GM12878 (cell line): ENCODE measurements around the gene ANO9. TPM values are rescaled to one million over a fixed set of nuclear protein-coding genes. Genes with fewer than 3 reads are reported as not detected.
A peak's percentile ranks its signal among the peaks of the same experiment; 100 is the strongest.

Source experiments
- CBFB ChIP-seq: IDR thresholded peaks from 2 replicates; pipeline ENCODE4 v1.6.1; 2016; ENCODE audit warnings: antibody characterized with exemption, low read depth
- CEBPZ ChIP-seq: fragments of 150-350 bp; IDR thresholded peaks from 2 replicates; pipeline ENCODE4 v1.6.1; 2016; ENCODE audit warnings: low read depth, low read length
- CHD1 ChIP-seq: IDR thresholded peaks from 2 replicates; pipeline ENCODE4 v1.6.1; 2012; ENCODE audit warnings: low read depth, low read length, improper control_type of control experiment
- EP300 ChIP-seq, 2 experiments: fragments of 150-350 bp in 1 of 2; IDR thresholded peaks; 2 replicates each; pipeline ENCODE4 v1.6.1; 2011 to 2012; ENCODE audit warnings: low read depth in 2 of 2, low read length in 2 of 2, borderline replicate concordance in 1 of 2, improper control_type of control experiment in 1 of 2, inconsistent platforms in 1 of 2; ENCODE audit not compliant: control insufficient read depth in 1 of 2
- FOS ChIP-seq: IDR thresholded peaks from 3 replicates; pipeline ENCODE4 v1.6.1; 2011; ENCODE audit warnings: borderline replicate concordance; ENCODE audit not compliant: insufficient read length; ENCODE audit errors: extremely low read depth
- GABPA ChIP-seq: IDR thresholded peaks from 2 replicates; pipeline ENCODE4 v1.6.1; 2014; ENCODE audit warnings: antibody characterized with exemption, low read depth, mild to moderate bottlenecking, inconsistent platforms
- GATAD2B ChIP-seq: fragments of 450-650 bp; conservative IDR thresholded peaks from 2 replicates; pipeline ENCODE4 v1.6.1; 2017; ENCODE audit warnings: low read depth, mild to moderate bottlenecking, moderate library complexity
- HCFC1 ChIP-seq: fragments of 150-350 bp; IDR thresholded peaks from 2 replicates; pipeline ENCODE4 v1.6.1; 2014; ENCODE audit warnings: low read length
- IRF3 ChIP-seq: fragments of 450-650 bp; IDR thresholded peaks from 2 replicates; pipeline ENCODE4 v1.6.1; 2014; ENCODE audit warnings: mild to moderate bottlenecking
- MXI1 ChIP-seq: fragments of 150-350 bp; IDR thresholded peaks from 2 replicates; pipeline ENCODE4 v1.6.1; 2011; ENCODE audit warnings: low read depth, mild to moderate bottlenecking, inconsistent platforms, low read length, improper control_type of control experiment
- NFXL1 ChIP-seq: fragments of 450-650 bp; IDR thresholded peaks from 2 replicates; pipeline ENCODE4 v1.6.1; 2017; ENCODE audit warnings: antibody characterized with exemption, mild to moderate bottlenecking, borderline replicate concordance
- NKRF ChIP-seq: fragments of 450-650 bp; conservative IDR thresholded peaks from 2 replicates; pipeline ENCODE4 v1.6.1; 2017; ENCODE audit warnings: mild to moderate bottlenecking, moderate library complexity
- PAX8 ChIP-seq: fragments of 450-650 bp; IDR thresholded peaks from 2 replicates; pipeline ENCODE4 v1.6.1; 2017; ENCODE audit warnings: mild to moderate bottlenecking, moderate library complexity
- POLR2AphosphoS5 ChIP-seq: IDR thresholded peaks from 2 replicates; pipeline ENCODE4 v1.6.1; 2011; ENCODE audit warnings: mild to moderate bottlenecking, low read length, inconsistent platforms
- RELA ChIP-seq: fragments of 450-650 bp; IDR thresholded peaks from 2 replicates; pipeline ENCODE4 v1.8.0; 2014; ENCODE audit warnings: borderline replicate concordance; ENCODE audit not compliant: partially characterized antibody
- REST ChIP-seq: IDR thresholded peaks from 2 replicates; pipeline ENCODE4 v1.6.1; 2012; ENCODE audit warnings: mild to moderate bottlenecking, low read depth, low read length
- RUNX3 ChIP-seq: IDR thresholded peaks from 2 replicates; pipeline ENCODE4 v1.6.1; 2012; ENCODE audit warnings: low read length, inconsistent platforms
- STAT1 ChIP-seq: fragments of 450-650 bp; conservative IDR thresholded peaks from 2 replicates; pipeline ENCODE4 v1.6.1; 2014; ENCODE audit warnings: antibody characterized with exemption, mild to moderate bottlenecking
- ZNF274 ChIP-seq: IDR thresholded peaks from one replicate; pipeline ENCODE4 v1.8.0; 2011; ENCODE audit not compliant: insufficient read length, insufficient read depth
- ZNF384 ChIP-seq: IDR thresholded peaks from 2 replicates; pipeline ENCODE4 v1.6.1; 2012; ENCODE audit warnings: low read depth, mild to moderate bottlenecking, low read length, improper control_type of control experiment, borderline replicate concordance
- ZSCAN29 ChIP-seq: fragments of 450-650 bp; IDR thresholded peaks from 2 replicates; pipeline ENCODE4 v1.6.1; 2017; ENCODE audit warnings: mild to moderate bottlenecking, moderate library complexity
- polyA plus RNA-seq, 11 experiments: library from polyadenylated mRNA; depleted of rRNA in 4 of 11; unstranded in 6 of 11; stranded (reverse) in 5 of 11; fragments of >200 nt; fragmentation: Nextera tagmentation in 4 of 11; fragmentation: Illumina TruSeq in 1 of 11; extraction: Ambion mirVana in 4 of 11; extraction: Trizol in 1 of 11; gene quantifications; 1 replicate in 1 of 11; 2 replicates in 10 of 11; pipeline versions ENCODE4 v1.2.1 to v1.2.3, GENCODE V29; 2011 to 2016; ENCODE audit warnings: inconsistent platforms in 2 of 11, missing spikeins in 2 of 11, low read depth in 1 of 11
- total RNA-seq, 4 experiments: library from RNA; depleted of rRNA in 3 of 4; stranded (reverse); fragments of >200 nt in 3 of 4; fragmentation: Illumina TruSeq in 1 of 4; extraction: Trizol in 1 of 4; gene quantifications; 2 replicates each; pipeline versions ENCODE4 v1.2.1 to v1.2.3, GENCODE V29; 2013 to 2021

ANO9 gene
- total and polyA plus RNA-seq, 10 of the 15 experiments (the other 5 are each of a cell fraction or from before 2014, with no cell fraction given), result 0.21 to 42.3 (median 12.0) TPM

GRCh38 chr11:441418-442274 is at the start of gene ANO9 (continued):
- TF ChIP-seq CEBPZ (no peak), CBFB (no peak), REST (no peak), ZSCAN29 (no peak), MXI1 (no peak), RUNX3 (no peak), HCFC1 (no peak), GABPA (no peak), NFXL1 (no peak), RELA (peak; percentile 82), GATAD2B (peak; percentile 72), POLR2AphosphoS5 (peak; percentile 57; the same call in 1 of the 2 replicates), IRF3 (no peak), FOS (no peak), ZNF274 (no peak), EP300 (IDR thresholded peaks at IDR 0.05; ENCODE audit: borderline replicate concordance in 1 of 2, control insufficient read depth in 1 of 2, low read depth in 2 of 2, low read length in 2 of 2) (no peak), CHD1 (no peak), ZNF384 (no peak), STAT1 (no peak), PAX8 (no peak), NKRF (no peak)
